Liver (tissue), 3 donors: ENCODE results near the gene TNRC6B.
A peak's percentile ranks its signal among the peaks of the same experiment; 100 is the strongest.

ENCODE experiments used
- CTCF ChIP-seq: fragments of 150-350 bp; IDR thresholded peaks from 2 replicates; pipeline ENCODE4 v1.5.1; 2017; ENCODE audit warnings: improper control_type of control experiment, low read depth, low read length; ENCODE audit not compliant: missing input control
- HNF4G ChIP-seq: IDR thresholded peaks from 2 replicates; pipeline ENCODE4 v1.6.1; 2016; ENCODE audit warnings: antibody characterized with exemption
- SP1 ChIP-seq: IDR thresholded peaks from 2 replicates; pipeline ENCODE4 v1.6.1; 2018; ENCODE audit warnings: antibody characterized with exemption, mild to moderate bottlenecking
- donor health status: healthy.
- donor health status: healthy.

- TF ChIP-seq SP1 (peak; percentile 52), HNF4G (no peak), CTCF (no peak)
These were observed 596 bp upstream of the TNRC6B start for GRCh38 chr22:40176921-40177737.
